ENCODE results near the gene ENPP3. TPM values are rescaled to one million over a fixed set of nuclear protein-coding genes. Genes with fewer than 3 reads are reported as not detected.

ENPP3 gene
- total RNA-seq, 1 donor from 2014 or later = 0.09 TPM

GRCh38 chr6:131627724-131628682 is 9.1 kb upstream of the ENPP3 start, which contains the start of gene MED23:
Gene MED23, minus strand, starts transcription at chr6:131628242. Its CDS starts 193 bp downstream, at chr6:131628049.
- Histone ChIP-seq H3K27me3 (no peaks in the 10 kb centered on the region), H3K27ac (peak within 1 kb of the TSS; percentile 73), H2AFZ (replicated peaks) (peak within 1 kb of the TSS; percentile 97), H3K79me2 (ENCODE audit: low read depth) (peaks cover 14% of the 10 kb centered on the region), H3F3A (ENCODE audit: low read depth) (peaks cover 8% of the 10 kb centered on the region), H4K20me1 (ENCODE audit: low read depth) (no peaks in the 10 kb centered on the region), H3K4me1 (peaks cover 5% of the 10 kb centered on the region), H3K9me3 (ENCODE audit: low read depth) (no peaks in the 10 kb centered on the region), H3K9ac (peak within 1 kb of the TSS; percentile 56), H3K4me3 (peak within 1 kb of the TSS; percentile 62), H3K4me2 (peak within 1 kb of the TSS; percentile 83), H3K36me3 (peaks cover 4% of the 10 kb centered on the region)
- H3K4me3 Mint-ChIP-seq = peak within 1 kb of the TSS; percentile 98
- no peaks in the 10 kb centered on the region for H3K9me3 Mint-ChIP-seq
- peak within 1 kb of the TSS; percentile 82 for H3K27ac Mint-ChIP-seq
- peaks cover 4% of the 10 kb centered on the region for H3K36me3 Mint-ChIP-seq
- H3K27me3 Mint-ChIP-seq (ENCODE audit: insufficient read depth, low read depth) = no peaks in the 10 kb centered on the region
- DNase-seq (ENCODE audit: low spot score) = peak; percentile 96
- TF ChIP-seq EZH2phosphoT487 (IDR thresholded peaks at IDR 0.05) (no peak), CTCF (IDR thresholded peaks at IDR 0.05) (peak; percentile 98), EZH2 (IDR thresholded peaks at IDR 0.05) (peak; percentile 46)
- H3K4me1 Mint-ChIP-seq = peaks cover 10% of the 10 kb centered on the region

GRCh38 chr6:131628726-131629125 is 8.4 kb upstream of the ENPP3 start:
- Mint-ChIP-seq H3K9me3 (no peaks in the 10 kb centered on the region), H3K36me3 (peaks cover 1% of the 10 kb centered on the region), H3K27ac (no peak overlapping the region), H3K4me3 (peak overlapping the region; percentile 98), H3K4me1 (peaks cover 10% of the 10 kb centered on the region), H3K27me3 (ENCODE audit: insufficient read depth, low read depth) (no peaks in the 10 kb centered on the region)
- Histone ChIP-seq H3K27me3 (no peaks in the 10 kb centered on the region), H3K4me3 (peak overlapping the region; percentile 26), H4K20me1 (ENCODE audit: low read depth) (no peaks in the 10 kb centered on the region), H3K79me2 (ENCODE audit: low read depth) (peaks cover 14% of the 10 kb centered on the region), H3K9me3 (ENCODE audit: low read depth) (no peaks in the 10 kb centered on the region), H3K36me3 (peaks cover 4% of the 10 kb centered on the region), H3F3A (ENCODE audit: low read depth) (peaks cover 8% of the 10 kb centered on the region), H3K4me2 (no peak overlapping the region), H3K27ac (no peak overlapping the region), H3K4me1 (peaks cover 5% of the 10 kb centered on the region), H3K9ac (no peak overlapping the region), H2AFZ (replicated peaks) (peak overlapping the region; percentile 97)
- no peak for DNase-seq (ENCODE audit: low spot score)
- TF ChIP-seq EZH2phosphoT487 (IDR thresholded peaks at IDR 0.05) (no peak), EZH2 (IDR thresholded peaks at IDR 0.05) (no peak), CTCF (IDR thresholded peaks at IDR 0.05) (no peak)

- H3K27me3 Mint-ChIP-seq (ENCODE audit: insufficient read depth, low read depth) = no peaks in the 10 kb centered on the region
- Histone ChIP-seq H3F3A (ENCODE audit: low read depth) (peaks cover 8% of the 10 kb centered on the region), H3K36me3 (peaks cover 2% of the 10 kb centered on the region), H3K79me2 (ENCODE audit: low read depth) (peaks cover 14% of the 10 kb centered on the region), H3K4me1 (peaks cover 5% of the 10 kb centered on the region), H3K4me3 (no peak overlapping the region), H2AFZ (replicated peaks) (no peak overlapping the region), H3K9ac (no peak overlapping the region), H3K27ac (no peak overlapping the region), H3K27me3 (no peaks in the 10 kb centered on the region), H3K9me3 (ENCODE audit: low read depth) (no peaks in the 10 kb centered on the region), H3K4me2 (no peak overlapping the region), H4K20me1 (ENCODE audit: low read depth) (no peaks in the 10 kb centered on the region)
- H3K36me3 Mint-ChIP-seq = peaks cover under 1% of the 10 kb centered on the region
- no peak overlapping the region for H3K27ac Mint-ChIP-seq
- no peak for DNase-seq (ENCODE audit: low spot score)
- H3K4me3 Mint-ChIP-seq = no peak overlapping the region
- no peak for TF ChIP-seq EZH2phosphoT487 (IDR thresholded peaks at IDR 0.05)
- peaks cover 10% of the 10 kb centered on the region for H3K4me1 Mint-ChIP-seq
- no peaks in the 10 kb centered on the region for H3K9me3 Mint-ChIP-seq
Observed at GRCh38 chr6:131629651-131630050, 7.5 kb upstream of the ENPP3 start.

Data from neural progenitor cell (in vitro differentiated cells).